Omental fat pad (tissue), 4 donors: ENCODE results near the gene PIRT. TPM values are rescaled to one million over a fixed set of nuclear protein-coding genes. Genes with fewer than 3 reads are reported as not detected.

ENCODE experiments used
- ATAC-seq: fragments of 150-250 bp; one replicate; pipeline ENCODE4 v1.9.1; 2016; ENCODE audit warnings: mild to moderate bottlenecking, moderate library complexity; ENCODE audit not compliant: low FRiP score
- DNase-seq: peaks from one replicate; pipeline ENCODE4 v3.0.0-alpha.2; 2019; ENCODE audit warnings: low spot score
- total RNA-seq, 4 donors: library from RNA; depleted of rRNA; stranded (reverse); fragments of >200 nt; gene quantifications; one replicate each; pipeline ENCODE4 v1.1.0, GENCODE V29; 2016
- TF ChIP-seq, protein P1 (sequence below), 3 donors: fragments of 450-650 bp; IDR thresholded peaks; one replicate each; pipeline ENCODE4 v1.5.1; 2016 to 2017; ENCODE audit warnings: antibody characterized with exemption in 3 of 3, mild to moderate bottlenecking in 3 of 3, moderate library complexity in 2 of 3

Gene PIRT
- total RNA-seq, 4 donors from 2014 or later: 0.09 TPM; not detected in 3

DNA sequence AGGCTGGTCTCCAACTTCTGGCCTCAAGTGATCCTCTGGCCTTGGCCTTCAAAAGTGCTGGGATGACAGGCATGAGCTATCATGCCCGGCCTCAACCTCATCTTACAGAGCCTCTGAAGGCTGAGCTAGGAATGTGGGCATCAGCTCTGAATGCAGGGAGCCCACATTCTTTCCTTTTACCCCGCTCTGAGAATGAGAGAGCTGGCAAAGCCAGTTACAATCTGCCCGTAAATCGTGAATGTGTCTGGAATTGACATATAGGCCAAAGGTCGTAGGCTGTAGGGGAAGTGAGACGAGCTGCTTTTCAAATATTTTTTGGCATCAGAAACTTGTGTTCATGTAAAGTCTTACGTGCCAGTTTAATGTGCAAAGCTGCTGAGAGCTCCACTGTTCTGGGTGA is 38.5 kb downstream of the PIRT start:
- ATAC-seq: peak; percentile 66
- TF ChIP-seq, protein P1, sequence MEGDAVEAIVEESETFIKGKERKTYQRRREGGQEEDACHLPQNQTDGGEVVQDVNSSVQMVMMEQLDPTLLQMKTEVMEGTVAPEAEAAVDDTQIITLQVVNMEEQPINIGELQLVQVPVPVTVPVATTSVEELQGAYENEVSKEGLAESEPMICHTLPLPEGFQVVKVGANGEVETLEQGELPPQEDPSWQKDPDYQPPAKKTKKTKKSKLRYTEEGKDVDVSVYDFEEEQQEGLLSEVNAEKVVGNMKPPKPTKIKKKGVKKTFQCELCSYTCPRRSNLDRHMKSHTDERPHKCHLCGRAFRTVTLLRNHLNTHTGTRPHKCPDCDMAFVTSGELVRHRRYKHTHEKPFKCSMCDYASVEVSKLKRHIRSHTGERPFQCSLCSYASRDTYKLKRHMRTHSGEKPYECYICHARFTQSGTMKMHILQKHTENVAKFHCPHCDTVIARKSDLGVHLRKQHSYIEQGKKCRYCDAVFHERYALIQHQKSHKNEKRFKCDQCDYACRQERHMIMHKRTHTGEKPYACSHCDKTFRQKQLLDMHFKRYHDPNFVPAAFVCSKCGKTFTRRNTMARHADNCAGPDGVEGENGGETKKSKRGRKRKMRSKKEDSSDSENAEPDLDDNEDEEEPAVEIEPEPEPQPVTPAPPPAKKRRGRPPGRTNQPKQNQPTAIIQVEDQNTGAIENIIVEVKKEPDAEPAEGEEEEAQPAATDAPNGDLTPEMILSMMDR (IDR thresholded peaks at IDR 0.05): no peak
- DNase-seq: no peak

DNA sequence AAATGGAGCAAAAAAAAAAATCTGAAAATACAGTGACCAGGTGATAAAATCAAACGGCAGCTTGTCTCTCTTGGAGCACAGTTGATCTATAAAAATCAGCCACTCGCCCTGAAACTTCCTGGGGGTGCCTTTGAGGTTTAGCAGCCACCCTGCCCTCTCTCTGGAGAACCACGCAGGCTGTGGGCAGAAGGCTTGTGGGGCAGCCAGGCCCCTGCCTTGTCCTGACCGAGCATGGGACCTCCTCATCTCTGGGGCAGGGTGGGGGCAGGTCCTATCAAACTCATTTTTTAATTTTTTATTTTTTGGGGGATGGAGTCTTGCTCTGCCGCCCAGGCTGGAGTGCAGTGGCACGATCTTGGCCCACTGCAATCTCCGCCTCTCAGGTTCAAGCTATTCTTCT is 39.0 kb downstream of the PIRT start:
- ATAC-seq (no peak), DNase-seq (no peak)
- TF ChIP-seq, protein P1 (IDR thresholded peaks at IDR 0.05): no peak

DNA sequence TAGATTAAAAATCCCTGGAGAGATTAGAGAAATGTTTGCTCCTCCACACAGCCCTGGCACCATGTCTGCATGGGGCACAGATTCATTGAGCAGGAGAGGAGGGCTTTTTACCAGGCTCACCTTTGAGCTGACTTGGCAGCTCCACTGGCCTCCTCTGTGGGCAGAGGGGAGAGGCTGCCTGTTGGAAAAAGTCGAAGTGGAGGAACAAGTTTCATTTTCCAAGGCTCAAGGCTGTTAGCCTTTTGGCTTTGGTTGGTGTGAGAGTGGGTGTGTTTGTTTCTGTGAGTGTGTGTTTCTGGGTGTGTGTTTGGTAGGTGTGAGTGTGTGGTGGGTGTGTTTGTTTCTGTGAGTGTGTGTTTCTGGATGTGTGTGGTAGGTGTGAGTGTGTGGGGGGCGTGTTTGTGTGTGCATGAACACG is 39.5 kb downstream of the PIRT start:
- DNase-seq (no peak), ATAC-seq (peak; percentile 39)
- TF ChIP-seq, protein P1 (IDR thresholded peaks at IDR 0.05): no peak

DNA sequence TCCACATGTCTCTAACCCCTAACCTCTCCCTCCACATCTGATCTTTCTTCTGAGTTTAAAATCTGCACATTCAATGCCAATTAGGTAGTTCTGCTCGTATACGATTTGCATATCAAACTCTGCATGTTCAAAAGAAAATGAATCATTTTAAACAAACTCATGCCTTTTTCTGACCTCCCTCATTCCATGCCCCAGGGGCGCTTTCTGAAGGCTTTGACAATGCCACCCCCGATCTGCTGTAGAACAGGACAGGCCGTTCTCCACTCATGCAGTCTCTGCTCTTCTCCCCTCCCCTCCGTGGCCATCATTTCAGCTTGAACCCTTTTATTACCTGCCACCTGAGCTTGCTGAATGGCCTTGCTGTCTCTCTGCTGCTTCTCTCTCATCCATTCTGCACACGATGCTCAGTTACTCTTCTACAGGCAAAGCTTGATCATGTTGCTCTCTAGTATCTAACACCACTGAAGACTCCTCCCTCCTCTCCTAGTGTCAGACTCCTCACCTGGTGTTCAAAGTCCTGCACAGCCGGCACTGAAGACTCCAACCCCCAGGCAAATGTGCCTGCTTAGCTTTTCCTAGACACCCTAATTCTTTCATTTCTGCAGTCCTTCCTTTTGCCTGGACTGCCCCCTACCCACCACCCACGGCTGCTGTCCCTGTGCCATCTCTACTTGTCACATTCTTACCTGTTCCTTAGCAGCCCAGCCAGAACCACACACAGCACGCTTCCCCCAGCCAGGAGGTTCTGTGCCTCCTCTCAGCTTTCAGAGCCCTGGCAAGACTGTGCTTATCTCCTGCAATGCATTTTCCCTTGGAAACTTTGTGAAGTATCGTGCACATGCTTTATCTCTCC is 40.2 kb downstream of the PIRT start:
- TF ChIP-seq, protein P1 (IDR thresholded peaks at IDR 0.05): no peak
- peak; percentile 24 for ATAC-seq
- DNase-seq: no peak

DNA sequence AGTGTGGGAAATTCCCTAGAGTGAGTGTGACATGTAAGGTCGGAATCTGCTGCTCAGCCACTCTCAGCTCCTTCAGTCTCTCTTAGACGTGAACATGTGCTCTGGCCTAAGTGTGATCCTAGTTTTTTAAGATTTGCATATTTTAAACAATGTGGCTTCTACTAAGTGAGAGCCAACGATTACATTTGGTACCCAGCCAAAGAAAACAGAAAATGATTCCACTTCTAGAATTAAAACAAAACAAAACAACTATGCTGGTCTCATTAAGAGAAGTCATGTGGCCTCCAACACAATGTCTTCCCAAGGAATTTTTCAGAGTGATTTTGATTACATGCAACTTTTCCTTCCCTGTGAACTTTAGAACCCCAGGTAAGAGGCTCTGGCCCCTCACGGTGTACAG is 44.1 kb downstream of the PIRT start:
- TF ChIP-seq, protein P1 (IDR thresholded peaks at IDR 0.05): no peak
- DNase-seq (no peak), ATAC-seq (no peak)

DNA sequence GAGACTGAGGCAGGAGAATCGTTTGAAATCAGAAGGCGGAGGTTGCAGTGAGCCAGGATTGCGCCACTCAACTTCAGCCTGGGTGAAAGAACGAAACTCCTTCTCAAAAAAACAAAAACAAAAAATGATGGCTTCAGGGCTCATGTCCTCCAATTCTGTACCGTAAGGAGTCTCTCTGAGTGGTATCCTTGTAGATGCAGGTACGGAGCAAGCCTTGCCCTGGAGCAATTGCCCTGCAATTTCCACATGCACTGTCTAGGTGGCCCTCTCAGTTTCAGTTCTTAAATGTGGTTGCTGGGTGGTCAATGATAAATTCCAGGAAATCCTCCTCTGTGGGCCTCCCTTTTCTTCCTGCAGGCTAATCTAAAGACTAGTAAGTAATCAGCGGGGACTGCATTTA is 44.6 kb downstream of the PIRT start:
- ATAC-seq (no peak), DNase-seq (no peak)
- TF ChIP-seq, protein P1 (IDR thresholded peaks at IDR 0.05): no peak

DNA sequence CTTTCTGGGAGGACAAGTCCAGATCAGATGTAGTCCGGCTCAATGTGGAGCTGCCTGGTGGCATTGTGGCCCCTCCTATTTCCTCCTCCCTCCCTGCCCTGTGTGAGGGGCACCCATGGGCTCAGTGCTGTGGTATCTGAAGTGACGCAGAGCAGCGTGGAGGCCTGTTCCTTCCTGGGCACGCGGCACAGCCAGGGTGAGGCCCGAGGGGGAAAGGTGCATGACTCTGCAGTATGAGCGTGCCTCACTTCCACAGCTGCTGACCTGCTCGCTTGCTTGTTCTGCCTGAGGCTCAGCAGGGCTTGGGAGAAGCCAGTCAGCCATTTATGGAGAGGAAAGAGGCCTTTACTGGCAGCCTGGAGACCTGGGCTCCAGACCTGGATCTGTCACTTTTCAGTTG is 45.7 kb downstream of the PIRT start:
- ATAC-seq (no peak), DNase-seq (no peak)

More for the DNA sequence above, 45.7 kb downstream of the PIRT start:
- TF ChIP-seq, protein P1 (IDR thresholded peaks at IDR 0.05): no peak
